ENCODE data around the gene MAD1L1. TPM values are rescaled to one million over a fixed set of nuclear protein-coding genes. Genes with fewer than 3 reads are reported as not detected.

Gene MAD1L1
- total and polyA plus RNA-seq, 2 of the 8 experiments (the other 6 are each of a cell fraction or from before 2014, with no cell fraction given) = 40.4 to 44.6 TPM

- peaks cover 4 to 25% (median 13%) of the 10 kb centered on the region in 4 experiments; a peak in 6 of 8 replicates for H3K36me3 ChIP-seq (ENCODE audit: control insufficient read depth in 2 of 4, insufficient read depth in 4 of 4, low read length in 3 of 4)
- no peak overlapping the region for H3K4me2 ChIP-seq (ENCODE audit: insufficient read depth in 1 of 2, low read depth in 2 of 2, low read length in 2 of 2)
- H3K9ac ChIP-seq (replicated peaks in 1 of 4; ENCODE audit: extremely low read depth in 1 of 4, low read depth in 3 of 4, low read length in 3 of 4) = no peak overlapping the region
- H3K79me2 ChIP-seq (ENCODE audit: control insufficient read depth in 1 of 2, insufficient read depth in 2 of 2, low read length in 2 of 2) = peaks cover 0 to 3% of the 10 kb centered on the region in 2 experiments; a peak in 1 of 4 replicates
- H3K79me1 ChIP-seq (ENCODE audit: low read depth, low read length) = peaks cover 4% of the 10 kb centered on the region
- no peak overlapping the region for H2BK15ac ChIP-seq (ENCODE audit: low read length)
- H3K27me3 ChIP-seq (replicated peaks in 1 of 4; ENCODE audit: control insufficient read depth in 3 of 4, extremely low read depth in 1 of 4, insufficient read depth in 3 of 4, low read length in 3 of 4) = no peaks in the 10 kb centered on the region
- H3K27ac ChIP-seq (ENCODE audit: low read depth, low read length) = no peak overlapping the region
- H3K56ac ChIP-seq (replicated peaks; ENCODE audit: insufficient read length, low read depth, low read length) = no peak overlapping the region
- no peak overlapping the region for H3K4me3 ChIP-seq (ENCODE audit: extremely low read depth in 1 of 4, insufficient read depth in 2 of 4, low read depth in 3 of 4, low read length in 4 of 4)
- H2BK5ac ChIP-seq (ENCODE audit: low read depth, low read length) = no peak overlapping the region
- no peak overlapping the region for H2BK12ac ChIP-seq (ENCODE audit: low read depth, low read length)
- FAIRE-seq (no peak), DNase-seq (ENCODE audit: low read depth in 1 of 2, low spot score in 2 of 2) (no peak)
- CTCF ChIA-PET (ENCODE audit: partially characterized antibody) = interaction anchor here (0.7 to 1.5 kb wide), 7 partner anchors 9 to 450 kb away, joined by 3 to 7 read pairs (median 3); no protein-coding TSS in a partner anchor
- H2AFZ ChIP-seq (ENCODE audit: low read length) = no peak overlapping the region
- no peaks in the 10 kb centered on the region for H3K4me1 ChIP-seq (replicated peaks in 1 of 4; ENCODE audit: control insufficient read depth in 3 of 4, insufficient read depth in 4 of 4, low read length in 3 of 4)
- no peak overlapping the region for H4K5ac ChIP-seq (ENCODE audit: insufficient read length, low read depth, low read length)
- H2BK20ac ChIP-seq (ENCODE audit: low read length) = no peak overlapping the region
- no peak overlapping the region for H4K91ac ChIP-seq (replicated peaks; ENCODE audit: insufficient read length, low read length)
- no peak overlapping the region for H2AK5ac ChIP-seq (ENCODE audit: low read depth, low read length)
- H3K23ac ChIP-seq (ENCODE audit: insufficient read length) = no peak overlapping the region
- POLR2A ChIA-PET (ENCODE audit: partially characterized antibody) = interaction anchor here (1.2 kb wide), 3 partner anchors 12 to 29 kb away, joined by 3 to 4 read pairs (median 3); partner anchors contain the start of gene MAD1L1
- no peak overlapping the region for H3K4ac ChIP-seq (replicated peaks; ENCODE audit: insufficient read length, low read depth, low read length)
- H2BK120ac ChIP-seq (replicated peaks; ENCODE audit: low read depth, low read length) = no peak overlapping the region
- no peaks in the 10 kb centered on the region for H3K9me3 ChIP-seq (ENCODE audit: insufficient read depth in 2 of 2, low read depth in 1 of 2, low read length in 1 of 2)
- no peak overlapping the region for H3K14ac ChIP-seq (ENCODE audit: insufficient read length)
- H4K20me1 ChIP-seq (replicated peaks in 1 of 2; ENCODE audit: control insufficient read depth in 1 of 2, insufficient read depth in 2 of 2, low read length in 2 of 2) = peaks cover 9 to 15% of the 10 kb centered on the region in 2 experiments
- H3K23me2 ChIP-seq (ENCODE audit: low read depth, low read length) = no peaks in the 10 kb centered on the region
- H4K8ac ChIP-seq (ENCODE audit: extremely low read depth, insufficient read depth, low read length) = peak overlapping the region; percentile 36
- TF ChIP-seq POLR2A (IDR thresholded peaks at IDR 0.05; ENCODE audit: control extremely low read depth in 1 of 2, low read depth in 2 of 2, low read length in 2 of 2) = no peak
- WGBS, 2 experiments (ENCODE audit: extremely low coverage in 1 of 2, insufficient coverage in 1 of 2, insufficient read length in 1 of 2, insufficient replicate concordance in 2 of 2, low coverage in 1 of 2, low lambda C conversion rate in 2 of 2, missing lambda C conversion rate in 1 of 2) = 91% methylated on average over 19 of the region's 20 CpGs; no CpG with 5 or more reads in 1 of the 2 experiments
- H3K18ac ChIP-seq (ENCODE audit: extremely low read depth, low read length) = no peak overlapping the region
These were observed 29.6 kb downstream of the MAD1L1 start for GRCh38 chr7:2202901-2203765.
